HG02885 (cell line): ENCODE data around the gene MED12L.

Source experiments
- ATAC-seq: cut with Tn5 transposase; IDR thresholded peaks from one replicate; pipeline ENCODE4 v1.9.1; 2021; ENCODE audit warnings: mild to moderate bottlenecking; ENCODE audit not compliant: unreplicated experiment, poor library complexity

Gene MED12L

DNA sequence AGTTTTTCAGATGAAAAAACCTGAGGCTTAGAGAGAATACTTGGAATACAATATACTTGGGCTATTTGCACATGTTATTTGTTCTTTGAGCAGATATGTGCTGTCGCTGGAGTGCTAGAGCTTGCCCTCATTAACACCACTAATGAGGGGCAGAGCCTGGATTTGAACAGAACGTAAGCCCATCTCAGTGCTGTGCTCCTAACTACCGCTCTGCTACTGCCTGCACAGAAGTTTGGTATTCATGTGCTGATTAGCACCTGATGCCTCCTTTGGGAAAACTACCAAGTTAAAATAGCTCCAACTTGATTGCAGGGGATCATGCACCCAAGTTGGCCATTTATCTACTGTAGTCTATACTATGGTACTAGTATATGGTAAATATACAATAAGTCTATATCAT is 227.5 kb downstream of the MED12L start:
- ATAC-seq: no peak

DNA sequence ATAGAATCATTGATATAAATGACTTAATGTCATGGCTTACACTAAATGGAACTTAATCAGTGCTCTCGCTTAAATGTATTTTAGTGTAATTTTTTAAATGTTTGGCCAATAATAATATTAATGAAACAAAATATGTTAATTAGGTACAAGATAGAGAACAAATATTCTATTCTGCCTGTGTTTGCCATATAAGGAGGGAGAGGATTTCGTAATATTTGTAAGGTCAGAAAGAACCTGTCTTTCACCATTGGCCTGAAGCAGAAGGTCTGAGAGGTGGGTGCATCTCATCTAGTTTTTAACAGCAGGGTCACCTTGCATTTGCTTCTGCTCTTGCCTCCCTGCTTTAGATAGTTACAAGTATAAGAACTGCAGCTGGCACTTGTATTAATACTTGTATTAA is 228.7 kb downstream of the MED12L start:
- ATAC-seq: no peak

DNA sequence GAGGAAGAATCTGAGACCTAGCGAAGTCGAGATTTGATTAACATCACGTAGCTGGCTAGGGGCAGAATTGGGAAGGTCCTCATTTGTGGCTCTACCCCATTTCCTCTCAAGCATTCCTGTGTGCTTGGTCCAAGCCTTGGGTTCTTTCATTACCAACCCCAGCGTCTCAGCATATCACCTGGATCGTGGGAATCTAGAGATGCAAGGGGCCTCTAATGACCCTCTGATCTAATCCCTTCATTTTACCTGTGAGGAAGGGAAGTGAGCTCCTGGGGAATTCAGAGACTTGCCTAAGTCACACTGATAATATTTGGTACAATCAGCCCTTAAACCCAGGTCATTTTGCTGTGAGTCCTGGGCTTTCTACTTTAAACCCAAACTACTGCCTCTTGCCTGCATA is 229.1 kb downstream of the MED12L start:
- ATAC-seq: no peak

DNA sequence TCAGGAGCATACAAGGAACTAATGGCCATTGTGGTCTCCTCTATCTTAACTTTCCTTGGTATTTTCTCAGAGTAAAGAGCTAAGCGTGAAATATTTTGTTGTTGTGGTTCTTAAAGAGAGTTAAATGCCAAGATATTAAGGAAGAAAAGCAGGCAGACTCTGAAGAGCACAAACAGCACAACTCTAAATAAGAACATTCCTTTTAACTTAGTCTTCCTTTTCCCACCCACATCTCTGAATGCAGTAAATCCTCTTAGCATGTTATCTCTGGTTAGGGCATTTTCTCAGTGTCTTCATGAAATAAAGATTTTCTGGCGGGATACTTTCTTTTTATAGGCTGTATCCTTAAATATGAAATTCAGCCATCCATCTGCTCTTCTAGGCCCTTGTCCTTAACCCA is 229.7 kb downstream of the MED12L start:
- no peak for ATAC-seq

DNA sequence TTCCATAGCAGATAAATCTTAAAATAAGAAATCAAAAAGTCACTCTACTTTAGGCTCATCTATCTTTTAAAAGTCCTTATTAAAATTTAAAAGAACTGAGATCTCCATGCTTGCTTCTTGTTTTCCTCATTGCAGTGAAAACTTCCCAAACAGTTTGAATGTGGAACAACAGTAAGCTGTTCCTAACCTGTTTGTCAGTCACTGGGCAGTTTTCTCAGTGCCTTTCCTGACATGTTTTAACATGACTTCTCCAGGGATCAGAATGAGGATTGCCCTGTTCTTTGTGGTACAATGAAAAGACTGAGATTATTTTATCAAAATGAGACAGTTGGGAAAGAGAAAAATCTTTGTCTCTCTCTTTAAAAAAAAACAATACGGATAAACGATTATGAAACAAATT is 230.4 kb downstream of the MED12L start:
- ATAC-seq: no peak

DNA sequence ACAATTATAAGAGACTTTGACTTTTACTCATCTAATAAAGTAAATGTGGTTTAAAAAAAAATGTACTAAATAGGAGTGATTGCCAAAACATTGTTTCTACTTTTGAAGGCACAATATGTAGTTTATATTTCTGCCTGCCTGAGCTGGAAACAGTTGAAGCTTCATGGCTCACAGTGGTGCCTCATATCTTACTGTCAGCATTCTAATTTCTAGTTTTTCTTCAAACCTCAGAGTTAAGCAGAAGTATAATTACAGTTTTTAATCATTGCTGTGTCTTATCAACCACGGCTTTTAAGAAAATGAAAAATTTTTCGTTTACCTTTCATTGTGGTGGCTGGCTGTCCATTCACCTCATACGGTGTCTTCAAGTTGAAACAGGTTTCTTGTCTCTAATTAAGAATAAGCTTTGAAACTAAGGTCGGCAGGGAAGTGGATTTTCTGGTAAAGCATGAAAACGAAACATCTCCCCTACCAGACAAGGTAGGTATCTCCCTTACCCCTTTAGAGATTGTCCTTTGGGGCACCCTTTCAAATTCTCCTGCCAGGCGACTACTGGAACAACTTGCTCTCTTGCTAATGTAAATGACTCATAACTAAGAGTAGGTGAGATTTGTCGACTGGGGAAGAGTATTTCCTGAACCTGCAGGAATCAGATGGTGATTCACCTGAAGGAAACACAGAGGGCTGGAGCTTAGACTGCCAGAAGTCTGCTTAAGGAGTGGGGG is 231.0 kb downstream of the MED12L start, which contains the start of gene GPR87:
GPR87 (minus strand) TSS at position 554 of the 725 bp plus-strand sequence. CDS start 16,720 bp downstream, outside the sequence.
- peak; percentile 52 for ATAC-seq

DNA sequence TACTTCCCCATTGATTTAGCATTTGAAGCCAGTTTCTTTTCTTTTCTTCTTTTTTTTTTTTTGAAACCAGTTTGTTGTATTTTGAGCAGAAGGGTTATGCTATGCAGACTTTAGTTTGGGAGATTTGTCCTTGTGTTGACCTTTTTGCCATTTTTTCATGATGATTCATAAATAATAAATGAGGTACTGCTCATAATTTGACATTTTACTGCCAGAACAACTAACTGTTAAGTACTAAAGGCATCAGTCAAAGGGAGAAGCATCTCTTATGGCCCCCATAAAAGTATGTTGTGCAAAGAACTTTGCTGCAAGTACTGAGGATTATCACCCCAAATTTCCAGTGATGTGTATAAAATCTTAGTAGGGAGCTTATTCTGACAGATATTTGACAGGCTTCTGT is 232.8 kb downstream of the MED12L start:
- no peak for ATAC-seq

DNA sequence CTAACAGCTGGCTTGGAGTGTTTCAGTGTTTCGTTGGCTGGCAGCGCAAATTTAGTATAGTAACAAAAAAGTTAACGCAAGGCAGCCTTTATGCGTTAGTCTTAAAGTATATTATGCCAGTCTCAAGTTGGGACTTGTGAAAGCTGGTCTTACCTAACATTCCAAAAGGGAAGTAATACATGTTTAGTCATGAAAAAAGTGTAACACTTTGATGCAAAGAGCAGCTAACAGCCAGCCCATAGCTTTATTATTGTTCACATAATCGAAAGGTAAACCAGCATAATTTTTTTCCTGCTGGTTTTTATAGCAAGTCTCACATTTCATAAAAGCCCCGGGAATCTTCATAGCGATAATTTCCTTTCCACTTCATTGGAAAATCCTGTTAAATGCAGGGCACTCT is 233.5 kb downstream of the MED12L start:
- no peak for ATAC-seq

DNA sequence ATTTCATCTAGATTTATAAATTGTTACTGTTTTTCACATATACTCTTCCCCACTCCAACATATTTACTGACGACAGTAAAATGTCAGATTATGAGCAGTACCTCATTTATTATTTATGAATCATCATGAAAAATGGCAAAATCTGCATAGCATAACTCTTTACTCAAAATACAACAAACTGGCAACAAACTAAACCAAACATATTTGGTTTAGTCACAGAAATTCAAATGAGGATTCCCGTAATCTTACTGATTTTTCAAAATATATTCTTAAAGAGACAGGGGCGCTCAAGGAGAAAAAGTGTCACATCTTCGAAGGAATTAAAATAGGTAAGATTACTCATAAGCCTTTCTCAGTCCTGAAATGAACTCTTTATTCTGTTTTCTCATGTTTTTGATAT is 234.2 kb downstream of the MED12L start:
- no peak for ATAC-seq

DNA sequence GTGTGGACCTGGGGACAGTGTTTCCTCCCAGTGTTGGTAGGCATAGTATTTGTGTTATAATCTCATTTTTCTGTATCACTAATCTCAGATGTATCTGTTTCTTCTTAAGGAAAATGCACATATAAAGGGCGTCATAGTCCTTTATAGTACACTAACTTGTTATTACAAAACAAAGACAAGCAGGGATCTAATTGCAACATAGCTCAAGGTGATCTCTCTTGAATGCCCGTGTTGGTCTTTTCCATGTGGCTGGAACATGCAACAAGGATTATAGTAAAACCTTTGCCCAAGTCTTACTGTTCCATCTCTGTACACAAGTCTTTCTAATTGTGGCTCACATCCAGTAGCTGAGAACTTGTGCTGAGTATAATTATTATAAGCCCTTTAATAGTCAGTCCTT is 234.7 kb downstream of the MED12L start:
- no peak for ATAC-seq

DNA sequence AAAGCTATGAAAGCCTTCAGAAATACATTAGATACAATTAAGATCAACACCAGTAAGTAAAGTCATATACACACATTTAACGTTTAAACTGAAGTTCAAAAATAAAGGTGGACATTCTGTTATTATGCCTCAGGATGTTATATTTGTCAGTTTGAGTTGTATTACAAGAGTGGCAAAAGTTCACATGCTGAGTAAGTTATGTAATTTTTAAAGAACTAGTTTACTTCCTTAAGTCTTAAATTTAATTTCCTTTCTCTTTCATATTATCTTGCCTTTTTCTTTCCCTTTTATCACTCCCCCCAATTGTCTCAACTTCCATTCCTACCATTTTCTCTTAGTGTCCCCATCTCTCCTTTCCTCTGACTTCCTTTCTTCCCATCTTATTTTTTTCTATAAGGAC is 236.1 kb downstream of the MED12L start:
- ATAC-seq: no peak

DNA sequence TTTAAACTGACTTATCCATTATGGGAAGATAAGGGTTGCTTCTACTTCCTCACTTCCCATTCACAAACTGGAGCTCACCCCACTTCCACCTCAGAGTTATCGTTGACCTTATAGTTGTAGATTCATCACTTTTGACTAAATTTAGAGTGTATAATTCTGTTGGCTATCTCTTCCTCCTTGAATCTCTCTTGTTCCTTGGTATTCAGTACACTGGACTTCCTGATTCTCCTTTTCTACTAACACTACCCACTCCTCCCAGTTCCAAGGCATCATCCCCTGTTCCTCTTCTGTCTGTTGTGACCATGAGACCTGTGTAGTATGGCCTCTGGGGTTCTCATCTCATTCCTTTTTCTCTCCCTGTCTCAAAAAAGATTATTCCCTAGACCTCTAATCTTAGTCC is 237.0 kb downstream of the MED12L start:
- ATAC-seq: no peak

DNA sequence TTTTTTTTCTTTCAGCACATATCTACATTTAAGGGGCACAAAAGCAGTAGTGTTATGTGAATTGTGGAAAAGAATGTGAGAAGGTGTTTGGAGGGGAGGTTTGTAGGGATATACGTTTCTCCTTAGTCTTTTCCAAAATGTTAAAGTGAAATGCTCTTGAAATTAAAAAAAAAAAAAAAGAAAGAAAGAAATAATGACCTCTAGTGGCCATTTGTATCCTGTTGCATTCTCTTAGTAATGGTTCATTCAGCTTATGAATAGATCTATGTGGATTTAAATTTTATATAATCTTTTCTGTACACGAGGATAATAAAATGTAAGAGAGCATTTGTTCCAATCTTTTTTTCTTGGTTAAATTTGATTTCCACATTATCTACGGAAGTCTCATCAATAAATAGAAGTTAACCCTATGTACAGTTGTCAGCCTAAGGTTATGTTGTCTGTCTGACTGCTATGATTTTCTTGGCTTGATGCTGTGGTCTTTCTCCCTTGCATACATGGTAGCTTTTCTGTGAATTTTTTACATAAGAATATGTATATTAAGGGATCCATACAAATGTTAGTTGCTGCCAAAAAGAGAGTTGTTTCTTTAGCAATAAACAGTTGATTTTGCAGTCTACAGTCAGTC is 242.2 kb downstream of the MED12L start:
- ATAC-seq: no peak

DNA sequence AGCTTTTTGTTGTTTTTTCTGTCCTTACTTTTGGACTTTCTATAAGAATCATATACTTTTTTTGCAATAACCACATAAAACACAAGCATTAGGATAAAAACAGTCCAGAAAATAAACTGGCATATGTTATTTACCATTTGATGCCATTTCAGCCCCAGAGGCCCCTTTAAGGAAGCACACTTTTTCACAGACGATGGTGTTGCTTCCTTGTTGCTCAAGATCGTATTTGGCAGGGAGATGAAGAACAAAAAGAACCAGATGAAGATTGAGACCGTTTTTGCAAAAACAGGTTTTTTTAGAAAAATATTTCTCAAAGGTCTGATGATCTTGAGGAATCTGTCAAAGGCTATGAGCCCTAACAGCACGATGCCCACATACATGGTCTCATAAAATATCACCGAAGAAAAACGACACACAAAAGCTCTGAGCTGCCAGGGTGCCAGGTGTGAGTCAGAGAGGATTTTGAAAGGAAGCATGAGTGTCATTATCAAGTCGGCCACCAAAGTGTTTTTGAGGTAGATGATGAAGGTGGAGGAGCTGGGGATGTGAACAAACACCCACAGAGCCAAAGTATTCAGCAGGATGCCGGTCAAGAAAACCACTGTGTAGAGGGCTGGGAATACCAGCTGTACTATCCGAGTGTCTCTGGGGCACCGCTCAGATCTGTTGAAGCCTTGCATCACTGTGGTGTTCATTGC is 243.0 kb downstream of the MED12L start:
- ATAC-seq: no peak

DNA sequence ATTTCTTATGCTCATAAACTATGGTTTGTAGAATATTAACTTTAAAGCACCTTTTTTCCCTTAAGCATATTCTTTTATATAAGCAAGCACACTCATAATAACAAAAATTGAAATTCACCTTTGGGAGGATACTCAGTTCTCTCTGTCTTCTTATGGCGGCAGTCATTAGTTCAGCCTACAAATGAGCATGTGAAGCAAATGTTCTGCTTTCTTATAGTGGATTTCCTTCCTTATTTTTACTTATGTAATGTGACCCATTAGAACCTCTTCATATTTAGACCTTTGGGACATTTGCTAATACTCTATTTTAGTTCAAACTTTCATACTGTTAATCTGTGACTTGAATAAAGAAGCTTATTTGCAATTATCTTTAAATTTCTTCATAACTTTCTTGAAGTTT is 243.9 kb downstream of the MED12L start, which contains the start of gene P2RY13:
P2RY13 (minus strand) TSS at position 187 of the 400 bp plus-strand sequence; CDS start at position 166, 21 bp downstream.
- ATAC-seq: no peak

DNA sequence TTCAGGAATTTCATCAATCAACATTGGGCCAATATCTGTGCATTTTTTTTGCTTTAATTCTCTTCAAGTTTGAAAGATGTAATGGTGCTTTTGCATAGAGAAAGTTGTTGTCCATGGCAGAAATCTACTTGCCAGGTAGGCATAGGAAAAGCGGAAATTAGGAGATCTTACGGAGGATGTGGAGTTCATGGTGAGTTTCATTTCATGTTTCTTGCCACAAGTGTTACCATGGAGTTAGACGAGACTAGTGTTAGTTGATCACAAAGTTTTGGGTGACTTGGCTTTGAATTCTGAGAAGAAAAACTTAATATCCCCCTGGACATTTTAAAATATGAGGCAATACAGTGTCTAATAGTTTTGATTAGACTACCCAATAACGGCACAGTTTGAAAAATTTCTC is 244.9 kb downstream of the MED12L start:
- ATAC-seq: no peak

DNA sequence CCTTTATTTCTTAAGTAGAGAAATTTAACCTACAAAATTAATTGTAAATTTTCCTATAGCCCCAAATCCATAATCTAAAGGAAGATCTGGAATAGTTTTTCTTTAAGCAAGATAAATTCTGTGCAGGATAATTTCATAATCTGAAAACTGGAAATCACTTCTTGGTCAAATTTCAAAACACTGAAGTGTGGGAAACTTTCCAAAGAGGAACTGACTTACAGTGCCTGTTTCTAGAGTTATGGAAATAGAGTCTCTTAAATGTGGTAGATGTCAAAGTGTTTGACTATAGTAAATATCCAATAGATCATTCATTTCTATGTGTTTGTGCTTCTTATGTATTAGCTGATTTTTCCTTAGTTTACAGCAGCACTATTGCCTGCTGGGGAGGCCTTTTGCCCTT is 245.4 kb downstream of the MED12L start:
- no peak for ATAC-seq

DNA sequence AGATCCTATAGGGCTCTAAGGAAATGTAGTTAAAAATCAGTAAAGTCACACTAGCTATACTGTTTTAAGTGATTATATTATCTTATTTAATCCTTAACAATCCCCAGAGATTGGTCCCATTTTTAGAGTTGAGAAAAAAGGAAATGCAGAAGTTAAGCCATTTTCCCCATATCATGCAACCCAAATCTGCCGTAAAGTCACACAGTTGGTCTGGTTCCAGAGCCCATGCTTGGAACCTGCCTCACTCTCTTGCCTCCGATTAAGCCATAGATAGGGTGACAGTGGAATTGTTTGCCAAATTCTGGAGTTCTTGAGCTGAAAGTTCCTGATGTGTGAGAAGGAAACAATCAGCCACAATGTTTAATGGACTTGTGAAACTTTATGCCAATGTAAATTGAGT is 246.2 kb downstream of the MED12L start:
- ATAC-seq: no peak

DNA sequence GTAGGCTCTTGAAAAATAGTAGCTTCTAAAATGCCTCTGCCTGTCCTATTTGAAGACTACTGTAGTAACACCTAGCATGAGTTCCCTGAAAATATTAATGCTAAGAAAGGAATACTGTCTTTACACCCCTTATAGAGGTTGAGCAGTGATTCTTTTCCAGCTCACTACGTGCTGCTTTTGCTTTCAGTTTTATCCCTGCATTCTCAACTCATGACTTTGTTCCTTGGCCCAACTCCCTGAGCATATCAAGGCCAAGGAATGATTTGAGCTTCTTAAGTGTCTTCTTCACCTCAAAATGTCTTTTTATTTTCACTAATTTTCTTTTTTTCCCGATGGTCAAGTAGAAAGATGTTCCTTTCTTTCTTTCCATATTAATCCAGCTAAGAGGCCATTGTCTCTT is 260.4 kb downstream of the MED12L start:
- ATAC-seq: no peak

DNA sequence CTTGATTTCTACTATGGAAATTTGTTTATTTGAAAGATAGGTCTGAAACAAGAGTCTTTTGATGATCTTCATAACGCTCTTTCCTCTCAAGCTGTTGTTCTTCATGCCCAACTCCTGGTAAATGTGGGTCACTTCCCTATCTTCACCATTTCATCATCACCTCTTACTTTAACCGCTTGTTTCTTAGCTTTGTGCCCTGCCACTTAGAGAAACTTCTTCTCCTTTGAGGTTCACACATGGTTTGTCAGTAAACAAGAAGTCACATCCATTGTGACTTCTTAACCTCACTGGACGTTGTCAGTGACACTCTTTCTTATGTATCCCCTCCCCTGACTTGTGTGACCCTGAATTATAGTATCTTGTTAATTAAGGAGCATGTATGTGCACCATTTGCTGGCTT is 260.8 kb downstream of the MED12L start:
- no peak for ATAC-seq

DNA sequence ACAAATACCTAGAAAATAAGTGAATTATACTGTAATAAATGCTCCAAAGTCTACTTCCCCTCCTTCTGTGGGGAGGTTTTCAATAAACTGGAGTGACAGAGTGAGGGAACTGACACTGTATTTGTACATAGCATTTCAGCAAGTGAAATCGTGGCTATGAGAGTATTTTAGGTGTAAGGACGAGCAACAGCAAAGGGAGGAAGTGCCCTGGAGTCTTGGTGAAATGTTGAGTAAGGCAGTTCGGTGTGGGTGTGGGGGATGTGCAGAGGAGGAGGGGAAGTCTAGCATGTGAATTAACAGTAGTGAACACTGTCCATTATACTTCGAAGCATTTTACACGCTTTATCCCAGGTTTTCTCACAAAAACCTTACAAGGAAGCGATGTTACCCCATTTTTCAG is 262.0 kb downstream of the MED12L start:
- no peak for ATAC-seq
